Liver (tissue), 9 donors: ENCODE data around the gene SF3B5. TPM values are rescaled to one million over a fixed set of nuclear protein-coding genes. Genes with fewer than 3 reads are reported as not detected.
"Not testable (repeated sequence)": the region's sequence is repeated elsewhere in the genome, so short reads cannot be mapped to it uniquely, and the experiment has no call there.

Source experiments
- DNase-seq: peaks from one replicate; pipeline ENCODE4 v3.0.0-alpha.2; 2017; ENCODE audit warnings: low spot score
- H3K27ac ChIP-seq, 2 donors: one replicate each; pipeline ENCODE4 v1.7.0; 2013; ENCODE audit warnings: inconsistent platforms in 2 of 2, low read length in 2 of 2, control low read depth in 1 of 2, low read depth in 1 of 2, mild to moderate bottlenecking in 1 of 2
- H3K27me3 ChIP-seq, 4 donors: one replicate each; pipeline versions ENCODE4 v1.6.1 to v1.7.0; 2013; ENCODE audit warnings: low read length in 3 of 4, inconsistent platforms in 1 of 4, mild to moderate bottlenecking in 1 of 4, moderate library complexity in 1 of 4; ENCODE audit not compliant: control insufficient read depth in 4 of 4, insufficient read depth in 4 of 4
- H3K36me3 ChIP-seq, 4 donors: one replicate each; pipeline versions ENCODE4 v1.6.1 to v1.7.0; 2013; ENCODE audit warnings: low read length in 3 of 4, mild to moderate bottlenecking in 3 of 4, low read depth in 1 of 4, moderate library complexity in 1 of 4; ENCODE audit not compliant: control insufficient read depth in 4 of 4, insufficient read depth in 3 of 4
- H3K4me1 ChIP-seq, 4 donors: one replicate each; pipeline versions ENCODE4 v1.6.1 to v1.7.0; 2013; ENCODE audit warnings: low read length in 3 of 4, mild to moderate bottlenecking in 3 of 4, moderate library complexity in 1 of 4; ENCODE audit not compliant: control insufficient read depth in 4 of 4, insufficient read depth in 4 of 4
- H3K4me3 ChIP-seq, 3 donors: one replicate each; pipeline versions ENCODE4 v1.6.1 to v1.7.0; 2013; ENCODE audit warnings: low read length in 3 of 3, control low read depth in 1 of 3, low read depth in 1 of 3, mild to moderate bottlenecking in 1 of 3
- H3K9ac ChIP-seq, 2 donors: one replicate each; pipeline ENCODE4 v1.7.0; 2013; ENCODE audit warnings: low read length in 2 of 2, mild to moderate bottlenecking in 2 of 2, moderate library complexity in 2 of 2, control low read depth in 1 of 2, low read depth in 1 of 2
- H3K9me3 ChIP-seq, 4 donors: one replicate each; pipeline versions ENCODE4 v1.6.1 to v1.7.0; 2013; ENCODE audit warnings: low read length in 3 of 4; ENCODE audit not compliant: control insufficient read depth in 4 of 4
- FOXA1 ChIP-seq: IDR thresholded peaks from 2 replicates; pipeline ENCODE4 v1.6.1; 2016; ENCODE audit warnings: antibody characterized with exemption
- FOXA2 ChIP-seq: IDR thresholded peaks from 2 replicates; pipeline ENCODE4 v1.6.1; 2016; ENCODE audit warnings: antibody characterized with exemption
- JUND ChIP-seq, 2 donors: IDR thresholded peaks; 2 replicates each; pipeline ENCODE4 v1.6.1; 2016; ENCODE audit warnings: antibody characterized with exemption in 2 of 2
- NR2F2 ChIP-seq: IDR thresholded peaks from 2 replicates; pipeline ENCODE4 v1.6.1; 2016; ENCODE audit warnings: antibody characterized with exemption
- RAD21 ChIP-seq, 2 donors: IDR thresholded peaks; 2 replicates each; pipeline ENCODE4 v1.6.1; 2016; ENCODE audit warnings: antibody characterized with exemption in 2 of 2, mild to moderate bottlenecking in 2 of 2
- RXRA ChIP-seq, 2 donors: IDR thresholded peaks; 2 replicates each; pipeline ENCODE4 v1.6.1; 2017 to 2018; ENCODE audit warnings: antibody characterized with exemption in 2 of 2, mild to moderate bottlenecking in 1 of 2
- TAF1 ChIP-seq: conservative IDR thresholded peaks from 2 replicates; pipeline ENCODE4 v1.6.1; 2016; ENCODE audit warnings: antibody characterized with exemption, mild to moderate bottlenecking
- WGBS: extraction: QIAGEN DNeasy Blood & Tissue Kit; methylation state at CpG from one replicate; pipeline ENCODE4 v1.1.7; 2013; 5-methylcytosine and 5-hydroxymethylcytosine counted together
- polyA plus RNA-seq, 2 donors: library from polyadenylated mRNA; stranded (reverse) in 1 of 2; unstranded in 1 of 2; fragments of 200-250 nt in 1 of 2; fragments of >200 nt in 1 of 2; fragmentation: Nextera tagmentation in 1 of 2; extraction: Ambion mirVana in 1 of 2; gene quantifications; one replicate each; pipeline versions ENCODE4 v1.2.1 to v1.2.3, GENCODE V29; 2013 to 2015
- total RNA-seq, 2 donors: library from RNA; depleted of rRNA; stranded (reverse); fragments of >200 nt; gene quantifications; one replicate each; pipeline ENCODE4 v1.2.3, GENCODE V29; 2014
- TF ChIP-seq, protein P1 (sequence below): IDR thresholded peaks from 2 replicates; pipeline ENCODE4 v1.6.1; 2016; ENCODE audit warnings: antibody characterized with exemption
- TF ChIP-seq, protein P2 (sequence below): IDR thresholded peaks from 2 replicates; pipeline ENCODE4 v1.6.1; 2016; ENCODE audit warnings: antibody characterized with exemption, mild to moderate bottlenecking
- TF ChIP-seq, protein P3 (sequence below): IDR thresholded peaks from 2 replicates; pipeline ENCODE4 v1.6.1; 2016; ENCODE audit warnings: antibody characterized with exemption
- TF ChIP-seq, protein P4 (sequence below): fragments of 150-350 bp; IDR thresholded peaks from 2 replicates; pipeline ENCODE4 v1.5.1; 2017; ENCODE audit warnings: improper control_type of control experiment, low read depth, low read length; ENCODE audit not compliant: missing input control
- donor health status: healthy.
- donor health status: healthy.
- donor health status: healthy.
- donor health status: healthy.
- donor health status: healthy.

Gene SF3B5
- total and polyA plus RNA-seq, 4 donors: 51.8 to 178 (median 96.9) TPM

DNA sequence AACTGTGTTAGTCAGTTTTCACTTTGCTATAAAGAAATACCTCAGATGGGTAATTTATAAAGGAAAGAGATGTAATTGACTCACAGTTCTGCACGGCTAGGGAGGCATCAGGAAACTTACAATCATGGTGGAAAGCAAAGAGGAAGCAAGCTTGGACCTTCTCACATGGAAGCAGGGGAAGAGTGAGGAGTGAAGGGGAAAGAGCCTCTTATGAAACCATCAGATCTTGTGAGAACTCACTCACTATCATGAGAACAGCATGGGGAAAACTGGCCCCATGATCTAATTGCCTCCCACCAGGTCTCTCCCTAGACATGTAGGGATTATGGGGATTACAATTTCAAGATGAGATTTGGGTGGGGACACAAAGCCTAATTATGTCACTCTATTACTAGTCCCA lies 46.0 kb downstream of the SF3B5 start:
- H3K4me3 ChIP-seq: no peak overlapping the region
- 79% methylated on average over 1 of the region's 1 CpG for WGBS
- H3K27ac ChIP-seq: no peak overlapping the region
- no peak for DNase-seq
- no peaks in the 10 kb centered on the region for H3K36me3 ChIP-seq
- H3K4me1 ChIP-seq: no peaks in the 10 kb centered on the region
- H3K9ac ChIP-seq: no peak overlapping the region
- H3K27me3 ChIP-seq: no peaks in the 10 kb centered on the region
- no peaks in the 10 kb centered on the region for H3K9me3 ChIP-seq
- TF ChIP-seq, protein P1, sequence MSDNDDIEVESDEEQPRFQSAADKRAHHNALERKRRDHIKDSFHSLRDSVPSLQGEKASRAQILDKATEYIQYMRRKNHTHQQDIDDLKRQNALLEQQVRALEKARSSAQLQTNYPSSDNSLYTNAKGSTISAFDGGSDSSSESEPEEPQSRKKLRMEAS: no peak
- TF ChIP-seq, protein P2, sequence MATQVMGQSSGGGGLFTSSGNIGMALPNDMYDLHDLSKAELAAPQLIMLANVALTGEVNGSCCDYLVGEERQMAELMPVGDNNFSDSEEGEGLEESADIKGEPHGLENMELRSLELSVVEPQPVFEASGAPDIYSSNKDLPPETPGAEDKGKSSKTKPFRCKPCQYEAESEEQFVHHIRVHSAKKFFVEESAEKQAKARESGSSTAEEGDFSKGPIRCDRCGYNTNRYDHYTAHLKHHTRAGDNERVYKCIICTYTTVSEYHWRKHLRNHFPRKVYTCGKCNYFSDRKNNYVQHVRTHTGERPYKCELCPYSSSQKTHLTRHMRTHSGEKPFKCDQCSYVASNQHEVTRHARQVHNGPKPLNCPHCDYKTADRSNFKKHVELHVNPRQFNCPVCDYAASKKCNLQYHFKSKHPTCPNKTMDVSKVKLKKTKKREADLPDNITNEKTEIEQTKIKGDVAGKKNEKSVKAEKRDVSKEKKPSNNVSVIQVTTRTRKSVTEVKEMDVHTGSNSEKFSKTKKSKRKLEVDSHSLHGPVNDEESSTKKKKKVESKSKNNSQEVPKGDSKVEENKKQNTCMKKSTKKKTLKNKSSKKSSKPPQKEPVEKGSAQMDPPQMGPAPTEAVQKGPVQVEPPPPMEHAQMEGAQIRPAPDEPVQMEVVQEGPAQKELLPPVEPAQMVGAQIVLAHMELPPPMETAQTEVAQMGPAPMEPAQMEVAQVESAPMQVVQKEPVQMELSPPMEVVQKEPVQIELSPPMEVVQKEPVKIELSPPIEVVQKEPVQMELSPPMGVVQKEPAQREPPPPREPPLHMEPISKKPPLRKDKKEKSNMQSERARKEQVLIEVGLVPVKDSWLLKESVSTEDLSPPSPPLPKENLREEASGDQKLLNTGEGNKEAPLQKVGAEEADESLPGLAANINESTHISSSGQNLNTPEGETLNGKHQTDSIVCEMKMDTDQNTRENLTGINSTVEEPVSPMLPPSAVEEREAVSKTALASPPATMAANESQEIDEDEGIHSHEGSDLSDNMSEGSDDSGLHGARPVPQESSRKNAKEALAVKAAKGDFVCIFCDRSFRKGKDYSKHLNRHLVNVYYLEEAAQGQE: no peak
- no peak for TF ChIP-seq FOXA2
- TF ChIP-seq TAF1: no peak
- no peak for TF ChIP-seq RAD21 (IDR thresholded peaks at IDR 0.05)
- TF ChIP-seq FOXA1: no peak
- no peak for TF ChIP-seq JUND (IDR thresholded peaks at IDR 0.05)
- no peak for TF ChIP-seq NR2F2

DNA sequence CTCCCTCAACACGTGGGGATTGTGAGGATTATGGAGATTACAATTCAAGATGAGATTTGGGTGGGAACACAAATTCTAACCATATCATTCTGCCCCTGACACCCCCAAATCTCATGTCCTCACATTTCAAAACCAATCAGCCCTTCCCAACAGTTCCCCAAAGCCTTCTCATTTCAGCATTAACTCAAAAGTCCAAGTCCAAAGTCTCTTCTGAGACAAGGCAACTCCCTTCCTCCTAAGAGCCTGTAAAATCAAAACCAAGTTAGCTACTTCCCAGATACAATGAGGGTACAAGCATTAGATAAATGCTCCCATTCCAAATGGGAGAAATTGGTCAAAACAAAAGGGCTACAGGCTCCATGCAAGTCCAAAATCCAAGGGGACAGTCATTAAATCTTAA lies 47.7 kb downstream of the SF3B5 start:
- no peaks in the 10 kb centered on the region for H3K27me3 ChIP-seq
- no peaks in the 10 kb centered on the region for H3K36me3 ChIP-seq
- H3K9ac ChIP-seq: no peak overlapping the region
- no peak overlapping the region for H3K4me3 ChIP-seq
- 75% methylated on average over 1 of the region's 1 CpG for whole genome bisulfite sequencing
- DNase-seq: no peak
- TF ChIP-seq JUND (IDR thresholded peaks at IDR 0.05) (no peak), FOXA1 (no peak), RXRA (IDR thresholded peaks at IDR 0.05) (no peak), FOXA2 (no peak), TAF1 (no peak)
- TF ChIP-seq, protein P3, sequence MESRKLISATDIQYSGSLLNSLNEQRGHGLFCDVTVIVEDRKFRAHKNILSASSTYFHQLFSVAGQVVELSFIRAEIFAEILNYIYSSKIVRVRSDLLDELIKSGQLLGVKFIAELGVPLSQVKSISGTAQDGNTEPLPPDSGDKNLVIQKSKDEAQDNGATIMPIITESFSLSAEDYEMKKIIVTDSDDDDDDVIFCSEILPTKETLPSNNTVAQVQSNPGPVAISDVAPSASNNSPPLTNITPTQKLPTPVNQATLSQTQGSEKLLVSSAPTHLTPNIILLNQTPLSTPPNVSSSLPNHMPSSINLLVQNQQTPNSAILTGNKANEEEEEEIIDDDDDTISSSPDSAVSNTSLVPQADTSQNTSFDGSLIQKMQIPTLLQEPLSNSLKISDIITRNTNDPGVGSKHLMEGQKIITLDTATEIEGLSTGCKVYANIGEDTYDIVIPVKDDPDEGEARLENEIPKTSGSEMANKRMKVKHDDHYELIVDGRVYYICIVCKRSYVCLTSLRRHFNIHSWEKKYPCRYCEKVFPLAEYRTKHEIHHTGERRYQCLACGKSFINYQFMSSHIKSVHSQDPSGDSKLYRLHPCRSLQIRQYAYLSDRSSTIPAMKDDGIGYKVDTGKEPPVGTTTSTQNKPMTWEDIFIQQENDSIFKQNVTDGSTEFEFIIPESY: no peak
- TF ChIP-seq, protein P4, sequence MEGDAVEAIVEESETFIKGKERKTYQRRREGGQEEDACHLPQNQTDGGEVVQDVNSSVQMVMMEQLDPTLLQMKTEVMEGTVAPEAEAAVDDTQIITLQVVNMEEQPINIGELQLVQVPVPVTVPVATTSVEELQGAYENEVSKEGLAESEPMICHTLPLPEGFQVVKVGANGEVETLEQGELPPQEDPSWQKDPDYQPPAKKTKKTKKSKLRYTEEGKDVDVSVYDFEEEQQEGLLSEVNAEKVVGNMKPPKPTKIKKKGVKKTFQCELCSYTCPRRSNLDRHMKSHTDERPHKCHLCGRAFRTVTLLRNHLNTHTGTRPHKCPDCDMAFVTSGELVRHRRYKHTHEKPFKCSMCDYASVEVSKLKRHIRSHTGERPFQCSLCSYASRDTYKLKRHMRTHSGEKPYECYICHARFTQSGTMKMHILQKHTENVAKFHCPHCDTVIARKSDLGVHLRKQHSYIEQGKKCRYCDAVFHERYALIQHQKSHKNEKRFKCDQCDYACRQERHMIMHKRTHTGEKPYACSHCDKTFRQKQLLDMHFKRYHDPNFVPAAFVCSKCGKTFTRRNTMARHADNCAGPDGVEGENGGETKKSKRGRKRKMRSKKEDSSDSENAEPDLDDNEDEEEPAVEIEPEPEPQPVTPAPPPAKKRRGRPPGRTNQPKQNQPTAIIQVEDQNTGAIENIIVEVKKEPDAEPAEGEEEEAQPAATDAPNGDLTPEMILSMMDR: no peak
- H3K4me1 ChIP-seq: no peaks in the 10 kb centered on the region
- no peak overlapping the region for H3K27ac ChIP-seq
- H3K9me3 ChIP-seq: no peaks in the 10 kb centered on the region

DNA sequence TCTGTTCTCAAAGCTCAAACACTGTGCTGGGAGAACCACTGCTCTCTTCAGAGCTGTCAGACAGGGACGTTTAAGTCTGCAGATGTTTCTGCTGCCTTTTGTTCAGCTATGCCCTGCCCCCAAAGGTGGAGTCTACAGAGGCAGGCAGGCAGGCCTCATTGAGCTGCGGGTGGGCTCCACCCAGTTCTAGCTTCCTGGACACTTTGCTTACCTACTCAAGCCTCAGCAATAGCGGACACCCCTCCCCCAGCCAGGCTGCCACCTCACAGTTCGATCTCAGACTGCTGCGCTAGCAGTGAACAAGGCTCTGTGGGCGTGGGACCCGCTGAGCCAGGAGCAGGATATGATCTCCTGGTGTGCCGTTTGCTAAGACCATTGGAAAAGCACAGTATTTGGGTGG lies 48.7 kb downstream of the SF3B5 start:
- not testable (repeated sequence) for DNase-seq, H3K9ac ChIP-seq, H3K27ac ChIP-seq, H3K9me3 ChIP-seq, H3K27me3 ChIP-seq, H3K4me3 ChIP-seq, H3K36me3 ChIP-seq, H3K4me1 ChIP-seq
- WGBS: 84% methylated on average over 8 of the region's 8 CpGs

DNA sequence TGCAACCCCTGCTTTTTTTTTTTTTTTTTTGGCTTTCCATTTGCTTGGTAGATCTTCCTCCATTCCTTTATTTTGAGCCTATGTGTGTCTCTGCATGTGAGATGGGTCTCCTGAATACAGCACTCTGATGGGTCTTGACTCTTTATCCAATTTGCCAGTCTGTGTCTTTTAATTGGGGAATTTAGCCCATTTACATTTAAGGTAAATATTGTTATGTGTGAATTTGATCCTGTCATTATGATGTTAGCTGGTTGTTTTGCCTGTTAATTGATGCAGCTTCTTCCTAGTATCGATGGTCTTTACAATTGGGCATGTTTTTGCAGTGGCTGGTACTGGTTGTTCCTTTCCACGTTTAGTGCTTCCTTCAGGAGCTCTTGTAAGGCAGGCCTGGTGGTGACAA lies 50.4 kb downstream of the SF3B5 start:
- H3K9ac ChIP-seq, H3K9me3 ChIP-seq, H3K4me1 ChIP-seq, H3K27ac ChIP-seq, H3K27me3 ChIP-seq, DNase-seq, H3K4me3 ChIP-seq, H3K36me3 ChIP-seq: not testable (repeated sequence)
- 88% methylated on average over 2 of the region's 2 CpGs for WGBS
